ENCODE data around the gene SRF. TPM values are rescaled to one million over a fixed set of nuclear protein-coding genes. Genes with fewer than 3 reads are reported as not detected.

Gene SRF
- total RNA-seq, 1 donor = 43.6 TPM

DNA sequence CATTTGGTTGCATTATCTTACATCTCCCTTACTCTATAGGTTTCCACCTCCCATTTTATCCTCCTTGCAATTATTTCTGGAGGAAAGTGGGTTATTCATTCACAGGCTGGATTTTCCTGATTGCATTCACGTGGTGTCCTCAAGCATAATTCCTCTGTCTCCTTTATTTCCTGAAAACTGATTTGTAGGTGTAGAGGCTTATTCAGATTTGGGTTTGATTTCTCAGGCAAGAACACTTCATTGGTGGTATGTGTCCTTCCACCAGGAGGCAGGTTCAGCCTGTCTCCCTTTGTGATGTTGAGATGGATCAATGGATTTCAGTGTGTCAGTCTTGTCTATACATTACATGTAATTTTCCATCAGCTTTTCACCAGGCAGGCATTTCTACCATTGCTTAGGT is 40.9 kb downstream of the SRF start:
- no peak for DNase-seq (ENCODE audit: low read depth)

DNA sequence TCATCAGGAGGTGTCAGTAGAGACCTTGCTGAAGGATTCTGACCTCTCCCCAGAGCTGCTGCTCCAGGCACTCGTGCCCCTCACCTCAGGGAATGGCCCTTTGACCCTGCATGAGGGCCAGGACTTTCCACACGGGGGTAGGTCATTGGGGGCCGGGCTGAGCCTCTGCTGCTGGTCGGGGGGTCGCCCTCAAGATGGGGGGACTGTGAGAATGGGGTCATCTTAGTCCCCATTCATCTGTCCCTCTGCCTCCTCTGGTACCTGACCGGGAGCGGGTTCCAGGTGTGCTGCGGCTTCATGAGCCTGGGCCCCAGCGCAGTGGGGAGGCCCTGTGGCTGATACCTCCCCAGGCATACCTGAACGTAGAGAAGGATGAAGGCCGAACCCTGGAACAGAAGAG is 42.4 kb downstream of the SRF start:
- TF ChIP-seq, protein P1, sequence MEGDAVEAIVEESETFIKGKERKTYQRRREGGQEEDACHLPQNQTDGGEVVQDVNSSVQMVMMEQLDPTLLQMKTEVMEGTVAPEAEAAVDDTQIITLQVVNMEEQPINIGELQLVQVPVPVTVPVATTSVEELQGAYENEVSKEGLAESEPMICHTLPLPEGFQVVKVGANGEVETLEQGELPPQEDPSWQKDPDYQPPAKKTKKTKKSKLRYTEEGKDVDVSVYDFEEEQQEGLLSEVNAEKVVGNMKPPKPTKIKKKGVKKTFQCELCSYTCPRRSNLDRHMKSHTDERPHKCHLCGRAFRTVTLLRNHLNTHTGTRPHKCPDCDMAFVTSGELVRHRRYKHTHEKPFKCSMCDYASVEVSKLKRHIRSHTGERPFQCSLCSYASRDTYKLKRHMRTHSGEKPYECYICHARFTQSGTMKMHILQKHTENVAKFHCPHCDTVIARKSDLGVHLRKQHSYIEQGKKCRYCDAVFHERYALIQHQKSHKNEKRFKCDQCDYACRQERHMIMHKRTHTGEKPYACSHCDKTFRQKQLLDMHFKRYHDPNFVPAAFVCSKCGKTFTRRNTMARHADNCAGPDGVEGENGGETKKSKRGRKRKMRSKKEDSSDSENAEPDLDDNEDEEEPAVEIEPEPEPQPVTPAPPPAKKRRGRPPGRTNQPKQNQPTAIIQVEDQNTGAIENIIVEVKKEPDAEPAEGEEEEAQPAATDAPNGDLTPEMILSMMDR (IDR thresholded peaks at IDR 0.05; ENCODE audit: insufficient read depth, low read depth, low read length) = no peak
- H3K4me3 ChIP-seq (ENCODE audit: low read depth, low read length) = no peak overlapping the region
- DNase-seq (ENCODE audit: low read depth) = no peak

More for the DNA sequence above, 40.9 kb downstream of the SRF start:
- TF ChIP-seq, protein P1 (IDR thresholded peaks at IDR 0.05; ENCODE audit: insufficient read depth, low read depth, low read length) = no peak
- H3K4me3 ChIP-seq (ENCODE audit: low read depth, low read length) = no peak overlapping the region

DNA sequence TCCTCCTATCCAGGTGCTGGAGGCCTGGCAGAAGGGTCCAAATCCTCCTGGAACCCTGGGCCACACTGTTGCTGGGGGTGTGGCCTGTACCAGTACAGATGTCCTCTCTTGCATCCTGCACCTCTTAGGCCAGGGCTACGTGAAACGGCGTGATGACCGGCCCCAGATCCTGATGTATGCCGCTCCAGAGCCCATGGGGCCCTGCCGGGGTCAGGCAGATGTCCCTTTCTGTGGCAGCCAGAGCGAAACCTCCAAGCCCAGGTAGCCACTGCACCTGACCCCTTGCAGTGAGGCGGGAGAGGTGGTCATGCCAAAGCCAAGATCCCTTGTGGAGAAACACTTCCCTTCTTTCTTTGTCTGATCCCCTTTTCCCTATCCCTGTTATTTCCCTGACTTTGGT is 44.0 kb downstream of the SRF start:
- DNase-seq (ENCODE audit: low read depth) = no peak
- TF ChIP-seq, protein P1 (IDR thresholded peaks at IDR 0.05; ENCODE audit: insufficient read depth, low read depth, low read length) = no peak
- H3K4me3 ChIP-seq (ENCODE audit: low read depth, low read length) = no peak overlapping the region

DNA sequence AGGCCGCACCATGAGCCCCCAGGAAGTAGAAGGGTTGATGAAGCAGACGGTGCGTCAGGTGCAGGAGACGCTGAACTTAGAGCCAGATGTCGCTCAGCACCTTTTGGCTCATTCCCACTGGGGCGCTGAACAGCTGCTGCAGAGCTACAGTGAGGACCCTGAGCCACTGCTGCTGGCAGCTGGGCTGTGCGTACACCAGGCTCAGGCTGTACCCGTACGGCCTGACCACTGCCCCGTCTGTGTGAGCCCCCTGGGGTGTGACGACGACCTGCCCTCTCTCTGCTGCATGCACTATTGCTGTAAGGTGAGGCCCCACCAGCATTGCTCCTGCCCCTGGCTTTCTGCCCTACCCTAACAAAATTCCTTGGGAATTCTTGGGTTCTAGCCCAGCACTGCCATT is 45.1 kb downstream of the SRF start:
- no peak for DNase-seq (ENCODE audit: low read depth)
- TF ChIP-seq, protein P1 (IDR thresholded peaks at IDR 0.05; ENCODE audit: insufficient read depth, low read depth, low read length) = no peak

DNA sequence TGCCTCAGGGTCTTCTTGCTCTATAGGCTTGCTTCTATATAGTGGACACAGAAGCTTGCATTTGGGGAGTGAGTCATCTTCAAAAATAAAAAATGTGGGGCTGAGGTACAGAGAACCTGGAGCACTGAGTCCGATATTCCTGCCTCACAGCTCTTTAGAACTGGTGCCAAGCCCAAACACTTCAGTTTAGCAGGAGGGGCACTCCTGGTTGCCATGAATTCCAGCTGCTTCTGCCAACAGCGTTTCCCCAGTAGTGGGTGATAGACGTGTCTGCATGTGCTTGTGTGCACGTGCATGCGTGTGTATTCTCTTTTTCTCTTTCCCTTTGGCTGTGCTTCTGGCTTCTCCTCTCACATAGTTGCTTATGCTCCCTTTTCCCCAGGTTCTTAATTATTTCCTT is 46.3 kb downstream of the SRF start:
- TF ChIP-seq, protein P1 (IDR thresholded peaks at IDR 0.05; ENCODE audit: insufficient read depth, low read depth, low read length) = no peak
- no peak for DNase-seq (ENCODE audit: low read depth)
- H3K4me3 ChIP-seq (ENCODE audit: low read depth, low read length) = no peak overlapping the region

More for the DNA sequence above, 45.1 kb downstream of the SRF start:
- H3K4me3 ChIP-seq (ENCODE audit: low read depth, low read length) = no peak overlapping the region

DNA sequence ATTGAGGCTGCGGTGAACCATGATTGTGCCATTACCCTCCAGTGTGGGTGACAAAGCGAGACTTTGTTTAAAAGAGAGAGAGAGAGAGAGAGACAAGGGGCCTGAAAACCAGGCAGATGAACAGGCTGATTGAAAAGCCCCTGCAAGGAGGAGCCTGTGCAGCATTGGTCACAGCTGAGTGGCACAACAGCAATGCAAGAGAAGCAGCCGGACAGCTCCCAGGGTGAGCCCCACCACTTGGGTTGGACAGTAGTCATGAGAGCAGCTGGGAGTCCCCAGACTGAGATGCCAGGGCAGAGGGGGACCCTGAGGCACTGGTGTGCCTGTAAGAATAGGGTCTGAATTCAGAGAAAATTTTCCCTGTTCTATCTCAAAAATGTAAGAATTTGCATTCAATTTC is 48.0 kb downstream of the SRF start:
- no peak overlapping the region for H3K4me3 ChIP-seq (ENCODE audit: low read depth, low read length)
- DNase-seq (ENCODE audit: low read depth) = no peak
- TF ChIP-seq, protein P1 (IDR thresholded peaks at IDR 0.05; ENCODE audit: insufficient read depth, low read depth, low read length) = no peak

DNA sequence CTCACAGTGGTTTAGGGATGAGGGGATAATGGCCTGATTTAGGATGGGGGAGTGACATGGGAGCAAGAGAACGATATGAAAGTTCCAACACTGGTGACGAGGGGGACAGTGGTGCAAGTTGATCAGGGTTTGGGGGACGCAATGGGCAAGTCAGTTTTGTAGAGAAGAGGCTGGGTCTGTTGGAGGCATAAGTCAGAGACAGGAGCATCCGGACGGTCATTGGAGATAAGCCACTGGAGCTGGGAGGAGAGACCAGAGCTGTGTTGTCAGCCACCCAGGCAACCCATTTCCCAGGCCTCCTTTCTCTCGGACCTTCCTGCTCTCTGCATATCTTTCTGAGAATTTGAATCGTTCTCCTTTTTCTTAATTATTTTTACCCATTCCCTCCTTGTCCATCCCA is 48.7 kb downstream of the SRF start:
- TF ChIP-seq, protein P1 (IDR thresholded peaks at IDR 0.05; ENCODE audit: insufficient read depth, low read depth, low read length) = no peak
- no peak for DNase-seq (ENCODE audit: low read depth)
- H3K4me3 ChIP-seq (ENCODE audit: low read depth, low read length) = no peak overlapping the region

Data from fibroblast of villous mesenchyme (primary cell).